Activated CD8-positive, alpha-beta memory T cell treated with anti-CD3 and anti-CD28 coated beads for 1 hour (primary cell): ENCODE results near the gene CCDC9B.

Source experiments
- DNase-seq, 2 donors: peaks; one replicate each; pipeline ENCODE4 v3.0.0-alpha.2; 2020; ENCODE audit warnings: low read depth in 1 of 2; ENCODE audit errors: extremely low read depth in 1 of 2

CCDC9B gene

GRCh38 chr15:40310001-40310959 is 30.5 kb downstream of the CCDC9B start:
- peak in 1 of 2 donors; percentile 45 for DNase-seq

GRCh38 chr15:40309344-40309862 is 31.3 kb downstream of the CCDC9B start:
- DNase-seq: no peak

GRCh38 chr15:40307421-40308211 is 33.1 kb downstream of the CCDC9B start, which contains the start of gene PLCB2:
Gene PLCB2 (minus strand): TSS chr15:40307935. CDS start chr15:40307672, 263 bp downstream.
- DNase-seq: peak in 1 of 2 donors; percentile 49

- DNase-seq: no peak
These were observed 33.8 kb downstream of the CCDC9B start for GRCh38 chr15:40306908-40307307.

- no peak for DNase-seq
These were observed 34.4 kb downstream of the CCDC9B start for GRCh38 chr15:40306371-40306770.

GRCh38 chr15:40305281-40305680 is 35.5 kb downstream of the CCDC9B start:
- DNase-seq: no peak

- no peak for DNase-seq
These were observed 37.2 kb downstream of the CCDC9B start for GRCh38 chr15:40303576-40303975.

- DNase-seq: no peak
These were observed 37.8 kb downstream of the CCDC9B start for GRCh38 chr15:40302981-40303380.

GRCh38 chr15:40302288-40302886 is 38.4 kb downstream of the CCDC9B start:
- DNase-seq: no peak

- no peak for DNase-seq
These were observed 39.1 kb downstream of the CCDC9B start for GRCh38 chr15:40301467-40302179.

- DNase-seq: no peak
These were observed 40.0 kb downstream of the CCDC9B start for GRCh38 chr15:40300771-40301170.

- no peak for DNase-seq
These were observed 40.4 kb downstream of the CCDC9B start for GRCh38 chr15:40300367-40300766.

GRCh38 chr15:40298216-40298935 is 42.4 kb downstream of the CCDC9B start:
- DNase-seq: no peak

- DNase-seq: no peak
These were observed 43.4 kb downstream of the CCDC9B start for GRCh38 chr15:40297356-40297755.

- DNase-seq: no peak
These were observed 44.0 kb downstream of the CCDC9B start for GRCh38 chr15:40296561-40297230.

- DNase-seq: no peak
These were observed 44.7 kb downstream of the CCDC9B start for GRCh38 chr15:40295877-40296560.

GRCh38 chr15:40295297-40295696 is 45.4 kb downstream of the CCDC9B start:
- no peak for DNase-seq
